Retina (tissue), 1 donor: Measurements from ENCODE around the gene NPAS2.

ENCODE experiments used
- DNase-seq: peaks from one replicate; pipeline ENCODE4 v3.0.0-alpha.2; 2016

Gene NPAS2

GRCh38 chr2:100974712-100975520 lies 155.0 kb downstream of the NPAS2 start:
- no peak for DNase-seq

- DNase-seq: no peak
Observed at GRCh38 chr2:100975521-100975785, 155.5 kb downstream of the NPAS2 start.

GRCh38 chr2:100976061-100976460 lies 156.1 kb downstream of the NPAS2 start:
- DNase-seq: no peak

- peak; percentile 75 for DNase-seq
Observed at GRCh38 chr2:100976645-100977391, 156.9 kb downstream of the NPAS2 start.

- no peak for DNase-seq
Observed at GRCh38 chr2:100977511-100977910, 157.6 kb downstream of the NPAS2 start.

- DNase-seq: no peak
Observed at GRCh38 chr2:100978582-100979191, 158.7 kb downstream of the NPAS2 start.

GRCh38 chr2:100980046-100980445 lies 160.1 kb downstream of the NPAS2 start:
- no peak for DNase-seq

- DNase-seq: no peak
Observed at GRCh38 chr2:100981011-100981410, 161.1 kb downstream of the NPAS2 start.

- no peak for DNase-seq
Observed at GRCh38 chr2:100982431-100982861, 162.5 kb downstream of the NPAS2 start.

GRCh38 chr2:100983201-100983600 lies 163.3 kb downstream of the NPAS2 start:
- DNase-seq: no peak

GRCh38 chr2:100983684-100984310 lies 163.9 kb downstream of the NPAS2 start:
- DNase-seq: no peak

GRCh38 chr2:100984892-100985307 lies 165.0 kb downstream of the NPAS2 start:
- DNase-seq: peak; percentile 76

- DNase-seq: no peak
Observed at GRCh38 chr2:100986157-100986556, 166.2 kb downstream of the NPAS2 start.

- DNase-seq: no peak
Observed at GRCh38 chr2:100987536-100987935, 167.6 kb downstream of the NPAS2 start.

- no peak for DNase-seq
Observed at GRCh38 chr2:100987974-100988373, 168.0 kb downstream of the NPAS2 start.

- DNase-seq: no peak
Observed at GRCh38 chr2:100988630-100989417, 168.9 kb downstream of the NPAS2 start.

- DNase-seq: no peak
Observed at GRCh38 chr2:100989666-100990065, 169.7 kb downstream of the NPAS2 start.

- no peak for DNase-seq
Observed at GRCh38 chr2:100990166-100990565, 170.2 kb downstream of the NPAS2 start.

GRCh38 chr2:100990650-100991403 lies 170.9 kb downstream of the NPAS2 start:
- no peak for DNase-seq

GRCh38 chr2:100991404-100991773 lies 171.4 kb downstream of the NPAS2 start:
- no peak for DNase-seq

- no peak for DNase-seq
Observed at GRCh38 chr2:100992262-100992661, 172.3 kb downstream of the NPAS2 start.

GRCh38 chr2:100993294-100993693 lies 173.4 kb downstream of the NPAS2 start:
- DNase-seq: no peak
